Endodermal cell (in vitro differentiated cells): ENCODE results near the gene TGFBR3L. TPM values are rescaled to one million over a fixed set of nuclear protein-coding genes. Genes with fewer than 3 reads are reported as not detected.
"Not testable (repeated sequence)": the region's sequence is repeated elsewhere in the genome, so short reads cannot be mapped to it uniquely, and the experiment has no call there.

Experiments
- DNase-seq: peaks from one replicate; pipeline ENCODE4 v3.0.0-alpha.2; 2017
- H3K27ac ChIP-seq: 2 replicates; pipeline ENCODE4 v1.5.1; 2013; ENCODE audit warnings: mild to moderate bottlenecking, low read depth, low read length, moderate library complexity
- H3K27me3 ChIP-seq: 2 replicates; pipeline ENCODE4 v1.6.1; 2013; ENCODE audit warnings: mild to moderate bottlenecking, low read length, moderate library complexity; ENCODE audit not compliant: insufficient read depth, control insufficient read depth, poor library complexity, severe bottlenecking
- H3K36me3 ChIP-seq: 2 replicates; pipeline ENCODE4 v1.7.0; 2013; ENCODE audit warnings: mild to moderate bottlenecking, low read length, moderate library complexity; ENCODE audit not compliant: control insufficient read depth, insufficient read depth
- H3K4me1 ChIP-seq: one replicate; pipeline ENCODE4 v1.7.0; 2013; ENCODE audit warnings: low read length; ENCODE audit not compliant: control insufficient read depth, insufficient read depth
- H3K4me3 ChIP-seq: 2 replicates; pipeline ENCODE4 v1.5.1; 2013; ENCODE audit warnings: mild to moderate bottlenecking, low read length, moderate library complexity
- H3K9ac ChIP-seq: 2 replicates; pipeline ENCODE4 v1.6.1; 2013; ENCODE audit warnings: mild to moderate bottlenecking, low read length, moderate library complexity; ENCODE audit not compliant: poor library complexity, severe bottlenecking; ENCODE audit errors: extremely low read depth
- H3K9me3 ChIP-seq: 2 replicates; pipeline ENCODE4 v1.6.1; 2013; ENCODE audit warnings: mild to moderate bottlenecking, low read length, moderate library complexity; ENCODE audit not compliant: control insufficient read depth
- H3K27ac Mint-ChIP-seq: 2 replicates; pipeline ENCODE4 v1.8.0; 2020; ENCODE audit warnings: mixed read lengths
- H3K27me3 Mint-ChIP-seq: 2 replicates; pipeline ENCODE4 v1.8.0; 2021; ENCODE audit warnings: mild to moderate bottlenecking, mixed read lengths; ENCODE audit not compliant: insufficient read depth
- H3K36me3 Mint-ChIP-seq: 2 replicates; pipeline ENCODE4 v1.8.0; 2020; ENCODE audit warnings: low read depth, mixed read lengths
- H3K4me1 Mint-ChIP-seq: 2 replicates; pipeline ENCODE4 v1.8.0; 2020; ENCODE audit warnings: mixed read lengths
- H3K4me3 Mint-ChIP-seq: 2 replicates; pipeline ENCODE4 v1.8.0; 2020; ENCODE audit warnings: mild to moderate bottlenecking, moderate library complexity, mixed read lengths
- H3K9me3 Mint-ChIP-seq: 2 replicates; pipeline ENCODE4 v1.8.0; 2020; ENCODE audit warnings: mild to moderate bottlenecking, mixed read lengths
- WGBS, 2 experiments: methylation state at CpG; one replicate each; pipeline versions ENCODE4 v1.1.5 to v1.1.7; 2013; ENCODE audit warnings: missing lambda C conversion rate in 2 of 2, mixed read lengths in 1 of 2; ENCODE audit not compliant: insufficient coverage in 1 of 2, insufficient read length in 1 of 2; 5-methylcytosine and 5-hydroxymethylcytosine counted together
- total RNA-seq, 2 donors: library from RNA; stranded (reverse); fragmentation: NEBNext Ultra II Directional in 1 of 2; extraction: Animal tissue kit (Norgen Biotek cat#: 25700) in 1 of 2; gene quantifications; 2 replicates in 1 of 2; 3 replicates in 1 of 2; pipeline ENCODE4 v1.2.1, GENCODE V29; 2021
- TF ChIP-seq, protein P1 (sequence below): fragments of 200-600 bp; sonication (generic); conservative IDR thresholded peaks from 2 replicates; pipeline ENCODE4 v1.5.0; 2021; ENCODE audit warnings: antibody characterized with exemption, mild to moderate bottlenecking

Gene TGFBR3L
- total RNA-seq, 2 donors from 2014 or later: 0.84 to 2.2 TPM

DNA sequence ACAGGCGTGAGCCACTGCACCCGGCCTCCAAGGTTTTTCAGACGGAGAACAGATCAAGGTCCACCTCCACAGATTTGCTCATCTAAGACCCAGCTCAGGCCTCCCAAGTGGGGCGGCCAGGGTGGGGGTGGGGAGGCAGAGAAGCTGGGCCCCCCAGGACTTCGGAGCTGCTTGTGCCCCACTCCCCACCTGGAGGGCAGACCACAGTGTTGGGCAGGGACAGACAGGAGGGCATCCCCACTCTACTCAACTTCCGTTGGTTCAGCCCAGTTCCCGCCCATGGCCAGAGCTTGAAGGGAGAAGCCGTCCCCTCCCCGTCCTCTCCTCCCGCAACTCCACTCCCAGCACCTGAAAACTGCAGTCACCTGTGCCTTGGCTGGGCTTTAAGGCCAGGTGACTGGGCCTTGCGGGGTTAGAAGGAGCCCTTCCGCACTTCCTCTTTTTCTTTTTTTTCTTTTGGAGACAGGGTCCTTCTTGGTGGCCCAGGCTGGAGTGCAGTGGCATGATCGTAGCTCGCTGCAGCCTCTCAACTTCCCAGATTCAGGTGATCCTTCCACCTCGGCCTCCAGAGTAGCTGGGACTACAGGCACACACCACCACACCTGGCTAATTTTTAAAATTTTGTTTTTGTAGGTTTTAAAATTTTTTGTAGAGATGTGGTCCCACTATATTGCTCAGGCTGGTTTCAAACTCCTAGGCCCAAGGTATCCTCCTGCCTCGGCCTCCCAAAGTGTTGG lies 27.1 kb upstream of the TGFBR3L start:
- no peak for DNase-seq
- TF ChIP-seq, protein P1, sequence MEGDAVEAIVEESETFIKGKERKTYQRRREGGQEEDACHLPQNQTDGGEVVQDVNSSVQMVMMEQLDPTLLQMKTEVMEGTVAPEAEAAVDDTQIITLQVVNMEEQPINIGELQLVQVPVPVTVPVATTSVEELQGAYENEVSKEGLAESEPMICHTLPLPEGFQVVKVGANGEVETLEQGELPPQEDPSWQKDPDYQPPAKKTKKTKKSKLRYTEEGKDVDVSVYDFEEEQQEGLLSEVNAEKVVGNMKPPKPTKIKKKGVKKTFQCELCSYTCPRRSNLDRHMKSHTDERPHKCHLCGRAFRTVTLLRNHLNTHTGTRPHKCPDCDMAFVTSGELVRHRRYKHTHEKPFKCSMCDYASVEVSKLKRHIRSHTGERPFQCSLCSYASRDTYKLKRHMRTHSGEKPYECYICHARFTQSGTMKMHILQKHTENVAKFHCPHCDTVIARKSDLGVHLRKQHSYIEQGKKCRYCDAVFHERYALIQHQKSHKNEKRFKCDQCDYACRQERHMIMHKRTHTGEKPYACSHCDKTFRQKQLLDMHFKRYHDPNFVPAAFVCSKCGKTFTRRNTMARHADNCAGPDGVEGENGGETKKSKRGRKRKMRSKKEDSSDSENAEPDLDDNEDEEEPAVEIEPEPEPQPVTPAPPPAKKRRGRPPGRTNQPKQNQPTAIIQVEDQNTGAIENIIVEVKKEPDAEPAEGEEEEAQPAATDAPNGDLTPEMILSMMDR: no peak
- H3K4me3 Mint-ChIP-seq: peak overlapping the region; percentile 53

DNA sequence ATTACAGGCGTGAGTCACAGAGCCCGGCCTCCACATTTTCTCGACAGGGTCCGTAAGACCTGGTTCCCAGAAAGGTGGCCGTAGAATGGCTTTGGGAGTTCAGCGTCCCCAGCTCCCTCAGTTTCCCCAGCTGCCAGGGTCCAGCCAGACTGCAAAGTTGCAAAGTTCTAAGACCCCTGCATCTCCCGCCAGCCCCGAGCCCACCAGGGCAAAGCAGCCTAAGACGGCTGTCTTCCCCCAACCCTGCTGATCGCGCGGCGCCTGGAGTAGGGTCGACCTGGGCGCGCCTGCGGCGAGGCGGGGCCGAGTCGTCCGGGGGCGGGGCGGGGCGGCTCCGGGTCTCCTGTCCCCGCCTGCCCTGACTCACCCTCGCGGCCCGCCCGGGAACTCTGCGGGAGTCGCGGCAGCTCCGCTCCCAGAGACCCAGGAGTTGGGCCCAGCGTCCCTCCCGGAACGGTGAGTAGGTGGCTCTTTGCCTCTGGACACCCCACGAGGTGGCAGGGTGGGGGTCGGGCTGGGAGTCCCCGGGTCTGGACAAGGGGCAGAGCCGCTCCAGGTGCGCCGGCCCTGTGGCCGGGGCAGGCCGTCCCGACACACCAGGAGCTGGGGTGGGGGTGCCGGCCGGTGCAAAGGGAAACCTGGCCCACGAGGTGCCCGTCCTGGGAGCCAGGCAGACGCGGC lies 26.3 kb upstream of the TGFBR3L start, which contains the start of gene LRRC8E:
Gene LRRC8E, plus strand, starts transcription at position 366 of the 681 bp plus-strand sequence. CDS start 7,094 bp downstream, outside the sequence.
- no peak within 1 kb of the TSS for H3K27ac ChIP-seq
- Mint-ChIP-seq H3K36me3 (no peaks in the 10 kb centered on the region), H3K4me3 (peak within 1 kb of the TSS; percentile 53), H3K27ac (peak within 1 kb of the TSS; percentile 55), H3K9me3 (no peaks in the 10 kb centered on the region), H3K27me3 (peaks cover 39% of the 10 kb centered on the region), H3K4me1 (no peaks in the 10 kb centered on the region)
- no peaks in the 10 kb centered on the region for H3K36me3 ChIP-seq
- peak within 1 kb of the TSS; percentile 76 for H3K4me3 ChIP-seq
- TF ChIP-seq, protein P1: no peak
- DNase-seq: peak; percentile 94
- WGBS, 2 experiments: 14 to 15% methylated on average over 28 to 53 of the region's 53 CpGs
- no peak within 1 kb of the TSS for H3K9ac ChIP-seq
- no peaks in the 10 kb centered on the region for H3K9me3 ChIP-seq
- H3K27me3 ChIP-seq: no peaks in the 10 kb centered on the region
- no peaks in the 10 kb centered on the region for H3K4me1 ChIP-seq

More for the DNA sequence above, 27.1 kb upstream of the TGFBR3L start:
- H3K4me3 ChIP-seq: no peak overlapping the region
- H3K27me3 Mint-ChIP-seq: peaks cover 39% of the 10 kb centered on the region
- no peaks in the 10 kb centered on the region for H3K4me1 Mint-ChIP-seq
- no peaks in the 10 kb centered on the region for H3K4me1 ChIP-seq
- no peaks in the 10 kb centered on the region for H3K27me3 ChIP-seq
- no peak overlapping the region for H3K9ac ChIP-seq
- H3K27ac Mint-ChIP-seq: no peak overlapping the region
- H3K27ac ChIP-seq: no peak overlapping the region
- no peaks in the 10 kb centered on the region for H3K9me3 ChIP-seq
- WGBS, 2 experiments: 86 to 89% methylated on average over 12 to 16 of the region's 16 CpGs
- no peaks in the 10 kb centered on the region for H3K36me3 ChIP-seq
- H3K9me3 Mint-ChIP-seq: no peaks in the 10 kb centered on the region
- no peaks in the 10 kb centered on the region for H3K36me3 Mint-ChIP-seq

DNA sequence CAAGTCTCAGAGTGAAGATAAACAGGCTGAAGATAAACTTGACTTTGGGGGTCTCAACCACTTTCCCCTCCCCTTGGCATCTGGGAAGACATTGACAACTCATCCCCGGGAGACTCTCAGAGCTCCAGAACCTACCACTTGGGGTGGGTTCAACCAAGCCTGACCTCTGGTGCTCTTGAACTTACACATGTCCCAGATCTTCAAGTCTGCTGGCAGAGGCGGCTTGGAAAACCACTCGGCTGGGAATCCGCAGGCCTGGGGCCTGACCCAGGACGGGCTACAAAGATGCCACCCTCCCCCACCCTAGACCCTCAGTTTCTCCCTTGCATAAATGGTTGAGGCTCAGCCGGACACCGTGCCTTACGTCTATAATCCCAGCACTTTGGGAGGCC lies 25.8 kb upstream of the TGFBR3L start:
- no peaks in the 10 kb centered on the region for H3K36me3 Mint-ChIP-seq
- Histone ChIP-seq H3K27ac (no peak overlapping the region), H3K4me1 (no peaks in the 10 kb centered on the region), H3K36me3 (no peaks in the 10 kb centered on the region), H3K4me3 (peak overlapping the region; percentile 76), H3K27me3 (no peaks in the 10 kb centered on the region), H3K9ac (no peak overlapping the region), H3K9me3 (no peaks in the 10 kb centered on the region)
- H3K4me1 Mint-ChIP-seq: no peaks in the 10 kb centered on the region
- WGBS, 2 experiments: 74 to 85% methylated on average over 5 to 8 of the region's 8 CpGs
- TF ChIP-seq, protein P1: no peak
- H3K4me3 Mint-ChIP-seq: peak overlapping the region; percentile 53
- H3K27me3 Mint-ChIP-seq: peaks cover 39% of the 10 kb centered on the region
- no peaks in the 10 kb centered on the region for H3K9me3 Mint-ChIP-seq
- DNase-seq: no peak
- H3K27ac Mint-ChIP-seq: peak overlapping the region; percentile 55

DNA sequence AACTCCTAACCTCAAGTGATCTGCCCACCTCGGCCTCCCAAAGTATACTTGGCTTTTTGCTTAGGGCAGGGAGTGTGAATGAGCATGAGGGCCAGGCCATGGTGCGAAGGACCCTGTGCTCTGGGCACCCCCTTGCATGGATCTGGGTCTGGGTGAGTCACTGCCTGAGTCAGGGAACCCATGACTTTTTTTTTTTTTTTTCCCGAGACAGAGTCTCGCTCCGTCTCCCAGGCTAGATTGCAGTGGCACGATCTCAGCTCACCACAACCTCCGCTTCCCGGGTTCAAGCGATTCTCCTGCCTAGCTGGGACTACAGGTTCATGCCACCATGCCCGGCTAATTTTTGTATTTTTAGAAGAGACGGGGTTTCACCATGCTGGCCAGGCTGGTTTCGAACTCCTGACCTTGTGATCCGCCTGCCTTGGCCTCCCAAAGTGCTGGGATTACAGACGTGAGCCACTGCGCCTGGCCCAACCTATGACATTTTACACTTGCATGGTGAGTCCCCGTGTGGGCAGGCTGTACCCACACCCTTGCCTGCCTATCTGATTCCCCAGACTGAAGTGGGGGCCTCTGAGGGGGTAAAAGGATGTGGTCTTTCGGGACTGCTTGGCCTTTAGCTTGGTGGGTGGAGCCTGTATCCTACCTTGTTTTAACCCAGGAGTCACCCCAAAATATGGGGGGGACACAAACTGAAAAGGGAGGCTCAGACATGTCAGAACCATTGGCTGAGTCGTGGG lies 21.1 kb upstream of the TGFBR3L start:
- peaks cover 16% of the 10 kb centered on the region for H3K27me3 Mint-ChIP-seq
- H3K4me3 Mint-ChIP-seq, DNase-seq, H3K27ac Mint-ChIP-seq, H3K9me3 Mint-ChIP-seq, H3K27me3 ChIP-seq, H3K9me3 ChIP-seq, H3K9ac ChIP-seq, H3K4me1 ChIP-seq, H3K36me3 Mint-ChIP-seq, H3K36me3 ChIP-seq, H3K27ac ChIP-seq, H3K4me3 ChIP-seq, H3K4me1 Mint-ChIP-seq: not testable (repeated sequence)
- 92 to 93% methylated on average over 9 to 18 of the region's 18 CpGs for whole genome bisulfite sequencing, 2 experiments
